Right lobe of liver (tissue), 4 donors: ENCODE data around the gene NGB.

ENCODE experiments used
- CTCF ChIP-seq, 4 donors: fragments of 200-600 bp in 3 of 4; fragments of 450-650 bp in 1 of 4; IDR thresholded peaks; one replicate each; pipeline versions ENCODE4 v1.5.1 to v1.8.0; 2016 to 2022; ENCODE audit warnings: antibody characterized with exemption in 4 of 4, mild to moderate bottlenecking in 2 of 4
- POLR2A ChIP-seq: fragments of 450-650 bp; IDR thresholded peaks from one replicate; pipeline ENCODE4 v1.6.1; 2017; ENCODE audit warnings: antibody characterized with exemption, mild to moderate bottlenecking
- donor health status: DM: no; HTN: no; CAD: no.
- donor health status: DM: no; HTN: no; CAD: no.
- donor health status: DM: no; HTN: yes; CAD: no.

- TF ChIP-seq POLR2A (no peak), CTCF (IDR thresholded peaks at IDR 0.05) (no peak)
These were observed 13.1 kb upstream of the NGB start for GRCh38 chr14:77284066-77284465.
